SK-N-SH treated with all-trans-retinoic acid at 6 μM for 48 hours (cell line): ENCODE results near the gene POP4.

Experiments used
- ATAC-seq: fragments of 200-7000 bp; cut with Tn5 transposase; 3 replicates; pipeline ENCODE4 v1.9.1; 2020; ENCODE audit warnings: mild to moderate bottlenecking, moderate library complexity
- ARNTL ChIP-seq: fragments of 450-650 bp; formaldehyde crosslinking; IDR thresholded peaks from 2 replicates; pipeline ENCODE4 v1.5.0; 2020; ENCODE audit warnings: low read depth, mild to moderate bottlenecking, moderate library complexity, borderline replicate concordance
- BACH2 ChIP-seq: fragments of 250-450 bp; sonication (Bioruptor Pico); IDR thresholded peaks from 2 replicates; pipeline ENCODE4 v1.9.0; 2021; ENCODE audit warnings: mild to moderate bottlenecking, borderline replicate concordance
- CREB5 ChIP-seq: fragments of 250-450 bp; sonication (Bioruptor Pico); IDR thresholded peaks from 2 replicates; pipeline ENCODE4 v1.5.1; 2020; ENCODE audit warnings: low read depth, mild to moderate bottlenecking, moderate library complexity
- CSDC2 ChIP-seq: fragments of 250-450 bp; sonication (Bioruptor Pico); IDR thresholded peaks from 2 replicates; pipeline ENCODE4 v1.5.0; 2020; ENCODE audit warnings: mild to moderate bottlenecking, moderate library complexity
- CSRNP3 ChIP-seq: fragments of 250-450 bp; sonication (Bioruptor Pico); IDR thresholded peaks from 2 replicates; pipeline ENCODE4 v1.5.1; 2021; ENCODE audit warnings: mild to moderate bottlenecking, moderate library complexity
- ESRRG ChIP-seq: fragments of 250-450 bp; sonication (Bioruptor Pico); IDR thresholded peaks from 2 replicates; pipeline ENCODE4 v1.6.1; 2021; ENCODE audit warnings: mild to moderate bottlenecking
- GLIS3 ChIP-seq: fragments of 250-450 bp; sonication (Bioruptor Pico); IDR thresholded peaks from 2 replicates; pipeline ENCODE4 v1.5.0; 2020; ENCODE audit warnings: mild to moderate bottlenecking, moderate library complexity
- OSR1 ChIP-seq: fragments of 250-450 bp; sonication (Bioruptor Pico); IDR thresholded peaks from 2 replicates; pipeline ENCODE4 v1.8.0; 2022; ENCODE audit warnings: moderate library complexity, mild to moderate bottlenecking, inconsistent platforms
- PATZ1 ChIP-seq: fragments of 250-450 bp; sonication (Bioruptor Pico); IDR thresholded peaks from 2 replicates; pipeline ENCODE4 v1.8.0; 2020; ENCODE audit warnings: mild to moderate bottlenecking, moderate library complexity, borderline replicate concordance
- POU6F1 ChIP-seq: fragments of 250-450 bp; sonication (Bioruptor Pico); IDR thresholded peaks from 2 replicates; pipeline ENCODE4 v1.8.0; 2021; ENCODE audit warnings: low read depth, mild to moderate bottlenecking, moderate library complexity, borderline replicate concordance
- PPARA ChIP-seq: fragments of 250-450 bp; sonication (Bioruptor Pico); IDR thresholded peaks from 2 replicates; pipeline ENCODE4 v1.5.0; 2020; ENCODE audit warnings: mild to moderate bottlenecking, borderline replicate concordance
- RARB ChIP-seq: fragments of 250-450 bp; sonication (Bioruptor Pico); IDR thresholded peaks from 2 replicates; pipeline ENCODE4 v1.8.0; 2021; ENCODE audit warnings: mild to moderate bottlenecking, moderate library complexity
- SNAI2 ChIP-seq: fragments of 250-450 bp; sonication (Bioruptor Pico); IDR thresholded peaks from 2 replicates; pipeline ENCODE4 v1.5.0; 2020; ENCODE audit warnings: mild to moderate bottlenecking, moderate library complexity
- TCF4 ChIP-seq: fragments of 250-450 bp; sonication (Bioruptor Pico); IDR thresholded peaks from 2 replicates; pipeline ENCODE4 v1.8.0; 2021; ENCODE audit warnings: mild to moderate bottlenecking, moderate library complexity, borderline replicate concordance
- TOX ChIP-seq: fragments of 250-450 bp; sonication (Bioruptor Pico); IDR thresholded peaks from 2 replicates; pipeline ENCODE4 v1.8.0; 2021; ENCODE audit warnings: mild to moderate bottlenecking, moderate library complexity, borderline replicate concordance
- ZC3H10 ChIP-seq: fragments of 250-450 bp; sonication (Bioruptor Pico); IDR thresholded peaks from 2 replicates; pipeline ENCODE4 v1.5.1; 2021; ENCODE audit warnings: mild to moderate bottlenecking, moderate library complexity
- ZFP3 ChIP-seq: fragments of 250-450 bp; sonication (Bioruptor Pico); IDR thresholded peaks from 2 replicates; pipeline ENCODE4 v1.5.0; 2020; ENCODE audit warnings: mild to moderate bottlenecking, moderate library complexity
- ZFP30 ChIP-seq: fragments of 450-650 bp; formaldehyde crosslinking; IDR thresholded peaks from 2 replicates; pipeline ENCODE4 v1.5.0; 2022; ENCODE audit warnings: mild to moderate bottlenecking, moderate library complexity
- ZNF565 ChIP-seq: fragments of 450-650 bp; formaldehyde crosslinking; conservative IDR thresholded peaks from 2 replicates; pipeline ENCODE4 v1.5.0; 2020; ENCODE audit warnings: low read depth, mild to moderate bottlenecking, moderate library complexity
- ZNF70 ChIP-seq: fragments of 450-650 bp; formaldehyde crosslinking; IDR thresholded peaks from 2 replicates; pipeline ENCODE4 v1.5.0; 2020; ENCODE audit warnings: mild to moderate bottlenecking, moderate library complexity
- ZNF8 ChIP-seq: fragments of 450-650 bp; formaldehyde crosslinking; IDR thresholded peaks from 2 replicates; pipeline ENCODE4 v1.5.0; 2020; ENCODE audit warnings: mild to moderate bottlenecking, moderate library complexity
- TF ChIP-seq, protein P1 (sequence below): fragments of 250-450 bp; sonication (Bioruptor Pico); IDR thresholded peaks from 2 replicates; pipeline ENCODE4 v1.5.0; 2020; ENCODE audit warnings: mild to moderate bottlenecking, moderate library complexity

Gene POP4

DNA sequence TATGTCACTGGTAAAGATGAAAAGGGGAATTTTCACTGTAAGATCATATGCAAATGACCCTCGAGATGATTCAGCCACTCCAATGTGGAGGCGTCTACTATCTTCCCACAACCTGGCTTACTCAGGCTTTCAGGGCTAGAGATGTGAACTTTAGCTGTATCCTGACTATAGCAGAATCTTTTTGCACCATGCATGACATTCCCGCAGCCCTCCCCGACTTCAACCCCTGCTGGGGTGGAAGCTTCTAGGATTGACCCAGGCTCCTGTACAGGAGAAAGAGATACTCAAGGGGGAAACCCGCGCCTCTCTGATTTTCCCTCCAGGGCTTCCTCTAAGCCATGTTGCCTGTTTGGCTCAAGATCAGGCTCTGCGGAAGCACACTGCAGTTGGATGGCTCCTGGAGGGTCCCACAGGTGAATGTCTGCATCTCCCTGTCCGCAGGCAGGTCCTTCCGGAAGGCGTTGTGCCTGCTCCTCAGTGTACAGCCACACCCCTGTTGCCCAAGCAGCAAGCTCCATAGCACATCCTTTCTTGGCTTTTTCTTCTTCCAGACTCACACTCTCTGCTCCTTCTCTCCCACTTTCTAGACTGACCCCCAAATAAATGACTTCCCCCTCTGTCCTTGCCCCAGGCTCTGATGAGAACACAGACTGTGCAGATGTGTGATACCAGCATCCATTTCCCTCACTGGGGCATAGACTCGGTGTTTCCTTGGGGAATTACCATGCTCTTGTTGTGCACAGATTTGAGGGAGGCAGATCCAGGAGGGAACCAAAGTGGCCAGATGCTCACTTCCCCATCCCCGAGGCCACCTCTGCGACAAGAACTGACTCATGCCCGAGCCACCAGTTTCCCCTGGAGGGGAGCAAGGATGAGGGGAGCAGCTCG lies 29.1 kb upstream of the POP4 start:
- ATAC-seq, result no peak; the same call in 2 of the 3 replicates
- TF ChIP-seq OSR1 (CRISPR knock-in tag) (no peak), SNAI2 (CRISPR knock-in tag) (no peak), BACH2 (no peak), TCF4 (CRISPR knock-in tag) (no peak), ESRRG (CRISPR knock-in tag) (no peak), GLIS3 (CRISPR knock-in tag) (no peak), ZNF70 (CRISPR knock-in tag) (no peak), CSRNP3 (CRISPR knock-in tag) (no peak), ARNTL (CRISPR knock-in tag) (no peak)
- TF ChIP-seq, all 23 proteins: peak for 0

DNA sequence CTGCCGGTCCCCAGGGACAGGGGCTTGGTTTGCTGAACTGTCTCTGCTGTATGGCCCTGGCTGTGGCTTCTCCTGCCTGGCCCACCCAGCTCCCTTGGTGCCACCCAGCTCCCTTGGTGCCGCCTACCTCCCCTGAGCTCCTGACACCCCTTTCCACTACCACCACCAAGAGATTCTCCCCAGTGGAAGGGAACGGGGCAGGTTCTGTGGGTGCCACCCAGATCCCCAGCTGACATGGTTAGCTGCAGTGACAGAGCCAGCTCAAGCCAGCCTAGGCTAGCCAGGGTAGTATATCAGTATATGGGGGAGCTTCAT lies 28.5 kb upstream of the POP4 start:
- ATAC-seq, result no peak

More for the DNA sequence above, 28.5 kb upstream of the POP4 start:
- no peak for TF ChIP-seq ZC3H10
- no peak for TF ChIP-seq ZFP3
- TF ChIP-seq OSR1 (CRISPR knock-in tag), result no peak
- TF ChIP-seq ZNF8 (CRISPR knock-in tag), result no peak
- TF ChIP-seq ARNTL (CRISPR knock-in tag), result no peak
- TF ChIP-seq, protein P1, sequence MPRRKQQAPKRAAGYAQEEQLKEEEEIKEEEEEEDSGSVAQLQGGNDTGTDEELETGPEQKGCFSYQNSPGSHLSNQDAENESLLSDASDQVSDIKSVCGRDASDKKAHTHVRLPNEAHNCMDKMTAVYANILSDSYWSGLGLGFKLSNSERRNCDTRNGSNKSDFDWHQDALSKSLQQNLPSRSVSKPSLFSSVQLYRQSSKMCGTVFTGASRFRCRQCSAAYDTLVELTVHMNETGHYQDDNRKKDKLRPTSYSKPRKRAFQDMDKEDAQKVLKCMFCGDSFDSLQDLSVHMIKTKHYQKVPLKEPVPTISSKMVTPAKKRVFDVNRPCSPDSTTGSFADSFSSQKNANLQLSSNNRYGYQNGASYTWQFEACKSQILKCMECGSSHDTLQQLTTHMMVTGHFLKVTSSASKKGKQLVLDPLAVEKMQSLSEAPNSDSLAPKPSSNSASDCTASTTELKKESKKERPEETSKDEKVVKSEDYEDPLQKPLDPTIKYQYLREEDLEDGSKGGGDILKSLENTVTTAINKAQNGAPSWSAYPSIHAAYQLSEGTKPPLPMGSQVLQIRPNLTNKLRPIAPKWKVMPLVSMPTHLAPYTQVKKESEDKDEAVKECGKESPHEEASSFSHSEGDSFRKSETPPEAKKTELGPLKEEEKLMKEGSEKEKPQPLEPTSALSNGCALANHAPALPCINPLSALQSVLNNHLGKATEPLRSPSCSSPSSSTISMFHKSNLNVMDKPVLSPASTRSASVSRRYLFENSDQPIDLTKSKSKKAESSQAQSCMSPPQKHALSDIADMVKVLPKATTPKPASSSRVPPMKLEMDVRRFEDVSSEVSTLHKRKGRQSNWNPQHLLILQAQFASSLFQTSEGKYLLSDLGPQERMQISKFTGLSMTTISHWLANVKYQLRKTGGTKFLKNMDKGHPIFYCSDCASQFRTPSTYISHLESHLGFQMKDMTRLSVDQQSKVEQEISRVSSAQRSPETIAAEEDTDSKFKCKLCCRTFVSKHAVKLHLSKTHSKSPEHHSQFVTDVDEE (CRISPR knock-in tag), result no peak
- TF ChIP-seq POU6F1, result no peak
- no peak for TF ChIP-seq CSDC2
- TF ChIP-seq GLIS3 (CRISPR knock-in tag), result no peak
- TF ChIP-seq ZNF70 (CRISPR knock-in tag), result no peak
- no peak for TF ChIP-seq TOX
- no peak for TF ChIP-seq CSRNP3 (CRISPR knock-in tag)
- TF ChIP-seq ZNF565, result no peak
- no peak for TF ChIP-seq RARB (CRISPR knock-in tag)
- TF ChIP-seq PATZ1 (CRISPR knock-in tag), result no peak
- no peak for TF ChIP-seq BACH2
- TF ChIP-seq CREB5 (CRISPR knock-in tag), result no peak
- TF ChIP-seq PPARA, result no peak
- no peak for TF ChIP-seq ZFP30 (CRISPR knock-in tag)
- TF ChIP-seq, all 23 proteins: peak for 0
